Fibroblast of lung (primary cell): ENCODE data around the gene RIN1. TPM values are rescaled to one million over a fixed set of nuclear protein-coding genes. Genes with fewer than 3 reads are reported as not detected.

ENCODE experiments used
- DNase-seq, 2 donors: peaks; one replicate each; pipeline versions ENCODE4 v3.0.0 to v3.0.0-alpha.2; 2010; ENCODE audit warnings: low read depth in 2 of 2
- H2AFZ ChIP-seq: 2 replicates; pipeline ENCODE4 v1.5.1; 2012; ENCODE audit warnings: low read length, control low read depth, inconsistent platforms
- H3K27ac ChIP-seq: 2 replicates; pipeline ENCODE4 v1.5.1; 2011; ENCODE audit warnings: low read length, control low read depth; ENCODE audit not compliant: insufficient read depth
- H3K27me3 ChIP-seq: 2 replicates; pipeline ENCODE4 v1.5.1; 2011; ENCODE audit warnings: mild to moderate bottlenecking, low read length; ENCODE audit not compliant: control insufficient read depth, insufficient read depth
- H3K36me3 ChIP-seq: 2 replicates; pipeline ENCODE4 v1.5.1; 2011; ENCODE audit warnings: low read length; ENCODE audit not compliant: control insufficient read depth, insufficient read depth
- H3K4me1 ChIP-seq: 2 replicates; pipeline ENCODE4 v1.5.1; 2011; ENCODE audit warnings: low read length; ENCODE audit not compliant: control insufficient read depth, insufficient read depth; ENCODE audit errors: extremely low read depth
- H3K4me2 ChIP-seq: 2 replicates; pipeline ENCODE4 v1.5.1; 2011; ENCODE audit warnings: low read length, control low read depth; ENCODE audit not compliant: insufficient read depth; ENCODE audit errors: extremely low read depth
- H3K4me3 ChIP-seq, 4 experiments: fragments of 200-600 bp in 1 of 4; sonication (generic) in 1 of 4; replicated peaks in 1 of 4; 2 replicates each; pipeline ENCODE4 v1.5.1; 2011 to 2016; ENCODE audit warnings: low read length in 4 of 4, low read depth in 3 of 4, mild to moderate bottlenecking in 3 of 4, control low read depth in 2 of 4, inconsistent platforms in 1 of 4, mixed read lengths in 1 of 4; ENCODE audit not compliant: insufficient read depth in 1 of 4; ENCODE audit errors: control extremely low read depth in 1 of 4
- H3K79me2 ChIP-seq: 2 replicates; pipeline ENCODE4 v1.5.1; 2012; ENCODE audit warnings: mild to moderate bottlenecking, low read length, inconsistent platforms; ENCODE audit not compliant: control insufficient read depth, insufficient read depth
- H3K9ac ChIP-seq: 2 replicates; pipeline ENCODE4 v1.5.1; 2011; ENCODE audit warnings: mild to moderate bottlenecking, low read length, control low read depth; ENCODE audit not compliant: insufficient read depth
- H3K9me3 ChIP-seq: 2 replicates; pipeline ENCODE4 v1.5.1; 2012; ENCODE audit warnings: low read depth, low read length; ENCODE audit not compliant: control insufficient read depth, insufficient read depth
- H4K20me1 ChIP-seq: 2 replicates; pipeline ENCODE4 v1.5.1; 2011; ENCODE audit warnings: low read length; ENCODE audit not compliant: control insufficient read depth, insufficient read depth; ENCODE audit errors: extremely low read depth
- EZH2 ChIP-seq: IDR thresholded peaks from 2 replicates; pipeline ENCODE4 v1.5.1; 2012; ENCODE audit warnings: low read length, control low read depth, mild to moderate bottlenecking; ENCODE audit errors: missing control alignments
- polyA plus RNA-seq, 2 donors: library from polyadenylated mRNA; depleted of rRNA in 1 of 2; stranded (reverse) in 1 of 2; unstranded in 1 of 2; fragments of >200 nt; gene quantifications; 2 replicates each; pipeline ENCODE4 v1.2.1, GENCODE V29; 2011 to 2012; ENCODE audit warnings: missing spikeins in 1 of 2
- total RNA-seq: library from RNA; depleted of rRNA; stranded (reverse); fragments of >200 nt; gene quantifications from 2 replicates; pipeline ENCODE4 v1.2.1, GENCODE V29; 2014
- TF ChIP-seq, protein P1 (sequence below), 2 donors: IDR thresholded peaks in 1 of 2; conservative IDR thresholded peaks in 1 of 2; 1 replicate in 1 of 2; 2 replicates in 1 of 2; pipeline ENCODE4 v1.5.1; 2011 to 2012; ENCODE audit warnings: low read length in 2 of 2, control low read depth in 1 of 2, inconsistent platforms in 1 of 2, low read depth in 1 of 2, mild to moderate bottlenecking in 1 of 2

RIN1 gene
- total and polyA plus RNA-seq, 2 donors (not counting 1 experiment from before 2014, with no cell fraction given), result 6.3 to 22.1 TPM

DNA sequence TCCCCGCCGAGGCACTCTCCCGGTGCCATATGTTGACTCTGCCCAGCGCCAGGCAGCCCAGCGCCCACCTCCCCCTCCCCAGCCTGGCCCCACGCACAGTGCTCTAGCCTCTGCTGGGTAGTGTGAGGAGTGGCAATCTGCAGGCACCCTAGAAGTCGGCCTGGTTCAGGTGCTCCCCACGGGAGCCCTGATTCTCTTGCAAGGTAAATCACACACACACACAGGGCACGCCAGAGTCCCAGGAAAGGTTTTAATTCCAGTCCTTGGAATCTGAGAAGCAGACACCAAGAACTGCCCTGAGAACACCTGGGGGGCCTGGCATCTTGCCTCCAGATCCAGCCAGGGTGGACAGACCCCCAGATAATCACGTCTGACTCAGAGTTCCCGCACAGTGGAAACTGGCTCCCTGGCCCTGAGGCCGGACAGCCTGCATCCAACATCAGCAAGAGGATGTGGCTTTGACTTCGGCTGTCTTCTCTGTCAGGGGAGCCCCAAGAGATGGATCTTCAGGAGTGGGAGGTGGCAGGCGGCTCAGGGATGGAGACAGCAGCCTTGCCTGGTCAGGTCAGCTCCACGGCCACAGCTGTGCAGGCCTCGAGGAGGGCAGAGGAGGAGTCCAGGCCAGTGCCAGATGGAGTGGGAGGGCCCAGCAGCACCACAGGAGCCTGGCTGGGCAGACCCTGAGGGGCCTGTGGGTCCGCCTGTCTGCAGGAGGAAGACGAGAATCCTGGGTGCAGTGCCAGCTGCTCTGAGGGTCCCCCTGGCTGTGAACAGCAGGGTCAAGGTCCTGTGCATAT is 1.1 kb upstream of the RIN1 start:
- Histone ChIP-seq H4K20me1 (no peaks in the 10 kb centered on the region), H3K79me2 (peaks cover 39% of the 10 kb centered on the region), H3K4me2 (peak overlapping the region; percentile 48), H3K4me3 (peak overlapping the region in 1 of 4 experiments; percentile 22), H3K9ac (peak overlapping the region; percentile 99), H3K27ac (peak overlapping the region; percentile 100), H3K4me1 (peaks cover 36% of the 10 kb centered on the region), H3K36me3 (peaks cover 51% of the 10 kb centered on the region), H2AFZ (no peak overlapping the region), H3K9me3 (no peaks in the 10 kb centered on the region), H3K27me3 (no peaks in the 10 kb centered on the region)
- TF ChIP-seq, protein P1, sequence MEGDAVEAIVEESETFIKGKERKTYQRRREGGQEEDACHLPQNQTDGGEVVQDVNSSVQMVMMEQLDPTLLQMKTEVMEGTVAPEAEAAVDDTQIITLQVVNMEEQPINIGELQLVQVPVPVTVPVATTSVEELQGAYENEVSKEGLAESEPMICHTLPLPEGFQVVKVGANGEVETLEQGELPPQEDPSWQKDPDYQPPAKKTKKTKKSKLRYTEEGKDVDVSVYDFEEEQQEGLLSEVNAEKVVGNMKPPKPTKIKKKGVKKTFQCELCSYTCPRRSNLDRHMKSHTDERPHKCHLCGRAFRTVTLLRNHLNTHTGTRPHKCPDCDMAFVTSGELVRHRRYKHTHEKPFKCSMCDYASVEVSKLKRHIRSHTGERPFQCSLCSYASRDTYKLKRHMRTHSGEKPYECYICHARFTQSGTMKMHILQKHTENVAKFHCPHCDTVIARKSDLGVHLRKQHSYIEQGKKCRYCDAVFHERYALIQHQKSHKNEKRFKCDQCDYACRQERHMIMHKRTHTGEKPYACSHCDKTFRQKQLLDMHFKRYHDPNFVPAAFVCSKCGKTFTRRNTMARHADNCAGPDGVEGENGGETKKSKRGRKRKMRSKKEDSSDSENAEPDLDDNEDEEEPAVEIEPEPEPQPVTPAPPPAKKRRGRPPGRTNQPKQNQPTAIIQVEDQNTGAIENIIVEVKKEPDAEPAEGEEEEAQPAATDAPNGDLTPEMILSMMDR (conservative IDR thresholded peaks at IDR 0.05 in 1 of 2, IDR thresholded peaks at IDR 0.05 in 1 of 2; ENCODE audit: low read depth in 1 of 2, low read length in 2 of 2), result no peak
- TF ChIP-seq EZH2, result no peak
- peak; percentile 30 to 69 for DNase-seq

DNA sequence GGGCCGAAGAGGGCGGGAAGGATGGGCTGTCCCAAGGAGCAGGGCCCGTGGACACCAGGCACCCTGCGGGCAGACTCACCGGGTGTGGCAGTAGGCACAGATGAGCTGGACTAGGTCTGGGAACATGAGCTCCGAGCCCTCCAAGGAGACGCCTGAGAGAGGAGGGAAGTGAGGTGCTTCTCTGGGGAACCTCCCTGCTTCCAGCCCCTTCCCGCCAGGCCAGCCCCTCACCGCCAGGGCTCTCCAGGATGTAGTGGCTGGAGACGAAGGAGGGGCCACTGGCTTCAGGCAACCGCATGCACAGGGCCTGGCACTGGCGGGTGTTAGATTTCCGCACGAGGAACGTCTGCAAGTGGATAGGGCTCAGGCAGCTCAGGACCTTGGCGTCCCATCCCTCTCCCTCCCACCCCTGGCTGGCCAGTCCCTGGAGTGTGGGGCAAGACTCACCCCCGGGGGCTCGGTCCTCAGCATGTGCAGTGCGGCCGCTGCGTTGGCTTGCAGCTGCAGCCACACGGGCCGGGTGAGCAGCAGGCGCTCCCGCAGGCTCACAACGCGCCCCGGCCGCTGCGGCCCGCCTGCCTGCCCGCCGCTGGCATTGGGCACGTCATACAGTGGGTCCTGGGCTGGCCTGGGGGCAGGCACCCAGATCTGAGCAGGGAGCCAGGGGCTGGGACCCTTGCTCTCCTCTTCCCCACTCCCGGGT is 552 bp downstream of the RIN1 start:
- peak; percentile 62 to 78 for DNase-seq
- H3K9me3 ChIP-seq, result no peaks in the 10 kb centered on the region

More for the DNA sequence above, 552 bp downstream of the RIN1 start:
- peak overlapping the region; percentile 80 for H3K4me2 ChIP-seq
- peaks cover 36% of the 10 kb centered on the region for H3K79me2 ChIP-seq
- peak overlapping the region; percentile 74 to 95 (median 83) for H3K4me3 ChIP-seq
- no peak overlapping the region for H2AFZ ChIP-seq
- no peaks in the 10 kb centered on the region for H4K20me1 ChIP-seq
- H3K27me3 ChIP-seq, result no peaks in the 10 kb centered on the region
- peaks cover 36% of the 10 kb centered on the region for H3K4me1 ChIP-seq
- peak overlapping the region; percentile 99 for H3K9ac ChIP-seq
- H3K36me3 ChIP-seq, result peaks cover 52% of the 10 kb centered on the region
- H3K27ac ChIP-seq, result peak overlapping the region; percentile 100
- no peak for TF ChIP-seq EZH2
- TF ChIP-seq, protein P1 (conservative IDR thresholded peaks at IDR 0.05 in 1 of 2, IDR thresholded peaks at IDR 0.05 in 1 of 2; ENCODE audit: low read depth in 1 of 2, low read length in 2 of 2), result no peak
